Left lung (tissue), 10 donors: ENCODE results near the gene ATP4B. TPM values are rescaled to one million over a fixed set of nuclear protein-coding genes. Genes with fewer than 3 reads are reported as not detected.

ENCODE experiments used
- ATAC-seq: fragments of 200-7000 bp; cut with Tn5 transposase; one replicate; pipeline ENCODE4 v1.9.1; 2020; ENCODE audit warnings: moderate library complexity
- DNase-seq, 4 donors: peaks; one replicate each; pipeline ENCODE4 v3.0.0-alpha.2; 2013 to 2020
- H3K27ac ChIP-seq, 2 donors: fragments of 200-600 bp; sonication (generic) in 1 of 2; one replicate each; pipeline versions ENCODE4 v1.5.0 to v1.8.0; 2020 to 2021
- H3K27me3 ChIP-seq, 2 donors: fragments of 200-600 bp; sonication (generic) in 1 of 2; one replicate each; pipeline versions ENCODE4 v1.5.0 to v1.8.0; 2020 to 2021
- H3K36me3 ChIP-seq, 2 donors: fragments of 200-600 bp; sonication (generic) in 1 of 2; one replicate each; pipeline versions ENCODE4 v1.5.0 to v1.8.0; 2020 to 2021
- H3K4me1 ChIP-seq, 2 donors: fragments of 200-600 bp; one replicate each; pipeline ENCODE4 v1.8.0; 2021
- H3K4me3 ChIP-seq, 2 donors: fragments of 200-600 bp; sonication (generic) in 1 of 2; one replicate each; pipeline versions ENCODE4 v1.5.0 to v1.8.0; 2020 to 2021; ENCODE audit warnings: mild to moderate bottlenecking in 1 of 2
- H3K9me3 ChIP-seq, 2 donors: fragments of 200-600 bp; sonication (generic) in 1 of 2; one replicate each; pipeline versions ENCODE4 v1.5.0 to v1.8.0; 2020 to 2021
- intact Hi-C, 2 donors: fragments of 100-400 bp; cut with DNase I; formaldehyde crosslinking; loops; one replicate each; pipeline versions ENCODE4 v1.11.2 to v1.14.2; 2022
- polyA plus RNA-seq, 6 donors: library from polyadenylated mRNA; unstranded; fragments of 120-200 nt; gene quantifications; one replicate each; pipeline ENCODE4 v1.2.1, GENCODE V29; 2013; ENCODE audit not compliant: insufficient read length in 6 of 6
- total RNA-seq, 2 donors: library from RNA; stranded (reverse); fragmentation: NEBNext Ultra II Directional; extraction: Animal tissue kit (Norgen Biotek cat#: 25700); gene quantifications; one replicate each; pipeline ENCODE4 v1.2.1, GENCODE V29; 2021
- TF ChIP-seq, protein P1 (sequence below), 2 donors: fragments of 200-600 bp; sonication (generic) in 1 of 2; IDR thresholded peaks; one replicate each; pipeline versions ENCODE4 v1.5.0 to v1.8.0; 2021; ENCODE audit warnings: antibody characterized with exemption in 2 of 2
- donor health status: DM: no; HTN: yes; CAD: no.
- donor health status: DM: no; HTN: no; CAD: no.

ATP4B gene
- total and polyA plus RNA-seq, 8 donors = 0.28 to 0.58 (median 0.41) TPM; not detected in 5

DNA sequence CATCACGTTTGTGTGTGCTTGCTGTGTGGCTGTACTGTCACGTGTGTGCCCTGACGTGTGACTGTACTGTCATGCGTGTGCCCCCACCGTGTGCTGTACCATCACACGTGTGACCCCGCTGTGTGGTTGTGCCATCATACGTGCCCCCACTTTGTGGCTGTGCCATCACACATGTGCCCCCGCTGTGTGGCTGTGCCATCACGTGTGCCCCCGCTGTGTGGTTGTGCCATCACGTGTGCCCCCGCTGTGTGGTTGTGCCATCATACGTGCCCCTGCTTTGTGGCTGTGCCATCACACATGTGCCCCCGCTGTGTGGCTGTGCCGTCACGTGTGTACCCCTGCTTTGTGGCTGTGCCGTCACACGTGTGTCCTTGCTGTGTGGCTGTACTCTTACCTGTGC is 47.7 kb downstream of the ATP4B start:
- Histone ChIP-seq H3K27ac (no peak overlapping the region), H3K9me3 (no peaks in the 10 kb centered on the region), H3K27me3 (no peaks in the 10 kb centered on the region), H3K36me3 (peaks cover 0 to 58% of the 10 kb centered on the region in 2 donors), H3K4me1 (peaks cover 0 to 36% of the 10 kb centered on the region in 2 donors), H3K4me3 (no peak overlapping the region)
- DNase-seq = peak in 1 of 4 donors; percentile 62
- intact Hi-C loops = no loop called here
- no peak for ATAC-seq
- TF ChIP-seq, protein P1, sequence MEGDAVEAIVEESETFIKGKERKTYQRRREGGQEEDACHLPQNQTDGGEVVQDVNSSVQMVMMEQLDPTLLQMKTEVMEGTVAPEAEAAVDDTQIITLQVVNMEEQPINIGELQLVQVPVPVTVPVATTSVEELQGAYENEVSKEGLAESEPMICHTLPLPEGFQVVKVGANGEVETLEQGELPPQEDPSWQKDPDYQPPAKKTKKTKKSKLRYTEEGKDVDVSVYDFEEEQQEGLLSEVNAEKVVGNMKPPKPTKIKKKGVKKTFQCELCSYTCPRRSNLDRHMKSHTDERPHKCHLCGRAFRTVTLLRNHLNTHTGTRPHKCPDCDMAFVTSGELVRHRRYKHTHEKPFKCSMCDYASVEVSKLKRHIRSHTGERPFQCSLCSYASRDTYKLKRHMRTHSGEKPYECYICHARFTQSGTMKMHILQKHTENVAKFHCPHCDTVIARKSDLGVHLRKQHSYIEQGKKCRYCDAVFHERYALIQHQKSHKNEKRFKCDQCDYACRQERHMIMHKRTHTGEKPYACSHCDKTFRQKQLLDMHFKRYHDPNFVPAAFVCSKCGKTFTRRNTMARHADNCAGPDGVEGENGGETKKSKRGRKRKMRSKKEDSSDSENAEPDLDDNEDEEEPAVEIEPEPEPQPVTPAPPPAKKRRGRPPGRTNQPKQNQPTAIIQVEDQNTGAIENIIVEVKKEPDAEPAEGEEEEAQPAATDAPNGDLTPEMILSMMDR (IDR thresholded peaks at IDR 0.05) = no peak

DNA sequence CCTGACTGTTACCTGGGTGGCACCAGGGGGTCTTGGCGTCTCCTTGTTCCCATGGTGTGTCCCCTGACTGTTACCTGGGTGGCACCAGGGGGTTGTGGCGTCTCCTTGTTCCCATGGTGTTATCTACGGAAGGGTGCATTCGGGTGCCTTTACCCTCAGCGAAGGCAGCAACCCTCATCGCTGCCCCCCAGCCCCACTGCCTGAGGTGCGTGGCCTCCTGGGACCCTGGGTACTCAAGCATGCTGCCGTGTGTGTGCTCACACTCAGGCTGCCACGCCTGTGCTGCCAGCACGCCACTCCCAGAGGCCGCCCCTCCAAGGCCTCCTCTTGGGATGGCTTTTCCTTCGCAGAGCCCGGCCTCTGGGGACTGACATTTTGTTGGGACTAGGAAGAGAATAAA is 48.4 kb downstream of the ATP4B start:
- Histone ChIP-seq H3K9me3 (no peaks in the 10 kb centered on the region), H3K36me3 (peaks cover 0 to 56% of the 10 kb centered on the region in 2 donors), H3K4me1 (peaks cover 0 to 31% of the 10 kb centered on the region in 2 donors), H3K4me3 (no peak overlapping the region), H3K27me3 (no peaks in the 10 kb centered on the region), H3K27ac (no peak overlapping the region)
- DNase-seq (peak in 1 of 4 donors; percentile 73), ATAC-seq (no peak)
- intact Hi-C loops = no loop called here
- TF ChIP-seq, protein P1 (IDR thresholded peaks at IDR 0.05) = no peak

DNA sequence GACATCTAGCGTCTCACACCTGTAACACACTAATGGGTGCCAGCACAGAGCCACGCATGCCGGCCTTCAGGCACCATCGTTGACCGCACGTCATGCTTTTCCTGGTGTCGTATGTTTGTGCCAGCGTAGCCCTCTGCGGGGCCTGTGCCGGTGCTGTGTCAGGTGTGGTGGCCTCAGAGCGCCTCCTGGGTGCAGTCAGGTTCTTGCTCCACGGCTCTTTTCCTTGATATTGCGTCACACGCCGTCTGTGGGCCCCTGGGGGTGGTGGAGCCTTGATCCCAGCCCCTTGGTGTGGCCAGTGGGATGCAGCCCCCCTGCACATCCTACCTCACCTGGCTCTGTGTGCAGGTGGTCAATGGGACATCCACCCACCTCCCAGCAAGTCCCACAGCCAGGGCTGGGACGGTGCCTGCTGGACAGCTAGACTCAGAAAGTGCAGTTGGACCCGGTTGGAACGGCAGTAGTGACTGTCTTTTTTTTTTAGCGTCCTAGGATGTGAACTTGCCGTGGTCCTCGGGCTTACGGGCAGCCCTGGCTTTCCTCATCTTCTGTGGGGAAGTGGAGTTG is 48.9 kb downstream of the ATP4B start:
- peak overlapping the region in 1 of 2 donors; percentile 86 for H3K27ac ChIP-seq
- peaks cover 0 to 28% of the 10 kb centered on the region in 2 donors for H3K4me1 ChIP-seq
- no peak for ATAC-seq

DNA sequence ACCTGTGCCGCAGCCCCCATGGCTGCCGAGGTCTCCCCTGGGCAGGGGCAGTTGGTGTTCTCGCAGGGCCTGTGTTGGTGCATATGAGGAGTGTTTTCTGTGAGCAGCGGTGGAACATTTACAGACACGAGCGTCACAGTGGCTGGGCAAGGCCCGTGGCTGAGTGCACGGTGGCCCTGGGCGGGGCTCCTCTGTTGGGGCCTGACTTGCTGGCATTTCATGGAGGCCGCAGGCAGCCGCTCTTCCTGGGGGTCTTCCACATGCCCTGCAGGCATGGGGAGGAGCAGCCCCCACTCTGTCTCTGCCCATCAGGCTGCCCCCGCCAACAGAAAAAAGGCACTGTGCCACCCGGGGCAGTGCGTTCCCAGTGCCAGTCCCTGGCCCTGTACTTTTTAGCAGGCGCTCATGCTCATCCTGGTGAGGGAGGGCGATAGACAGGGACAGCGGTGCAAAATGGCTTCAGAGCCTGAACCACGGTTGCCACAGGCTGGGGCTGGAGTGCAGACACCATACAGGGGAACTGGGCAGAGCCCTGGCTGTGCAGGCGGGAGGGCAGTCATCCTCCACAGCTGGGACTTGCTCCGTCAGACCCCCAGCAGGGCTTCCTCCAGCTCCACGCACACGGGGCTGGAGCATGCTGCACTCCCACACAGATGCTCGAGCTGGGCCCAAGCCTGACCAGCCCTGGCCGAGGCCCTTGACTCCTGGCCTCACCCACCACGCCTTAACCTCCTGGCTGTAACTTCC is 49.9 kb downstream of the ATP4B start:
- Histone ChIP-seq H3K36me3 (peaks cover 0 to 51% of the 10 kb centered on the region in 2 donors), H3K4me1 (peaks cover 0 to 28% of the 10 kb centered on the region in 2 donors), H3K9me3 (no peaks in the 10 kb centered on the region), H3K27ac (peak overlapping the region in 1 of 2 donors; percentile 86), H3K27me3 (no peaks in the 10 kb centered on the region), H3K4me3 (no peak overlapping the region)
- intact Hi-C loops = no loop called here
- TF ChIP-seq, protein P1 (IDR thresholded peaks at IDR 0.05) = no peak
- ATAC-seq = no peak
- peak in 1 of 4 donors; percentile 81 for DNase-seq

More for the DNA sequence above, 48.9 kb downstream of the ATP4B start:
- peaks cover 0 to 52% of the 10 kb centered on the region in 2 donors for H3K36me3 ChIP-seq
- no peaks in the 10 kb centered on the region for H3K27me3 ChIP-seq
- intact Hi-C loops = no loop called here
- TF ChIP-seq, protein P1 (IDR thresholded peaks at IDR 0.05) = no peak
- H3K4me3 ChIP-seq = no peak overlapping the region
- peak in 1 of 4 donors; percentile 72 for DNase-seq
- no peaks in the 10 kb centered on the region for H3K9me3 ChIP-seq
